Anterior cingulate cortex (tissue), 58 donors: ENCODE data around the gene CHD5.
A peak's percentile ranks its signal among the peaks of the same experiment; 100 is the strongest.
"Not testable (repeated sequence)": the region's sequence is repeated elsewhere in the genome, so short reads cannot be mapped to it uniquely, and the experiment has no call there.

Source experiments
- DNase-seq, 58 donors: peaks; one replicate each; lab custom pipeline; 2025; lab: John Stamatoyannopoulos, UW

CHD5 gene

GRCh38 chr1:6074192-6074901 lies 105.8 kb downstream of the CHD5 start:
- DNase-seq, result peak in 3 of 58 donors; percentile 18 to 40 (median 31)

DNA sequence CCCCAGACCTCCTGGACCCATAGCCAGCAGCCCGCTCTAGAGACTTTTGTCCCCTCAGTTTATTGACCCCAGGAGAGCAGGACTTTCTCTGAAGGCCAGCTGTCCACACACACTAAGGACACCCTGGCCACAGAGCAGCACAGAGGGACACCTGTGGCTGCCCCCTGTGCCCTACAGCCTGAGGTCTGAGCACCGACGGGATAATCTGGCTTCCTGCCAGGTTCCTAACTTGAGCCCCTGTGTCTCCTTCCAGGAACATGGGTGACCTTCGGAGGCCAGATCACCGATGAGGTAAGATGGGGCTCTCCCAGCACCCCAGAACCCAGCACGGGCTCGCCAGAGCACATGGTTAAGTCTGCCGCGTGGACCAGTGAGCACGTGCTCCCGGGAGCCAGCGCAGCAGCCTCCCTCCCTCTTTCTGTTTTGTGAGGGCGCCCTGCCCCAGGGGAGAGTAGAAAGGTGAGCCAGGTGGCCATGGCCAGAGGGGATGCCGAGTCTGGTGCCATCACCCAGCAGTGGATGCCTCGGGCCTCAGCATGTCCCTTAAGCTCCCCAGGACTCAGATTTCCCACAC lies 106.6 kb downstream of the CHD5 start:
- no peak for DNase-seq

DNA sequence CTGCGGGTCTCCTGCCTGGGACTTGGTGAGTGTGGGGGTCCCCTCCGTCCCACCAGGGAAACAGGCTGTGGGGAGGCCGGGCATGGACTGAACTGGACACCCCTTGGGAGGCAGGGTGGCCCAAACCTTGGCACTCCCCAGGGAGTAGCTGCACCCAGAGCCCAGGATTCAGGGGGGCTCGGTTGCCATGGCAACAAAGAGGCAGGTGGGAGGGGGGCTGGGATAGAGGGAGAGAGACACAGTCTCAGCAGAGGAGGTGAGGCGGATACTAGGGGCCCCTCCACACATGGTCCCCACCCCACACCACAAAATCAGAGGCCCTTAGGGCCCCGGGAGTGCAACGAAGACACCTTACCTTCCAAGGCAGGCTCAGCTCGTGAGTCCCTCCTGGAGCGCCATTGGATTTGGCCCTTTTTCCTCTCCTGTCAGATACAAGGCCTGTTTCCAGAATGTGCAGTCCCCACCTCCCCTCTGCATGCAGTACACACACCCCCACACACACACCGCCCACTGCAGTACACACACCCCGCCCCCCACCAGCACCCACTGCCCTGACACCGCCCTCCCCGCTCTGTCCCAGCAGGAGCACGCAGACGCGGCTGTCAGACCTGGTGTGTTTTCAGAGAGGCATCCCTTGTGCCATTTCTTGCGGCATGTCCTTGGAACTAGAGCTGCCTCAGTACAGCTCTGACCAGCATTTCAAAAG lies 107.2 kb downstream of the CHD5 start:
- DNase-seq, result no peak

- DNase-seq, result no peak
Observed at GRCh38 chr1:6071219-6071618, 108.9 kb downstream of the CHD5 start.

DNA sequence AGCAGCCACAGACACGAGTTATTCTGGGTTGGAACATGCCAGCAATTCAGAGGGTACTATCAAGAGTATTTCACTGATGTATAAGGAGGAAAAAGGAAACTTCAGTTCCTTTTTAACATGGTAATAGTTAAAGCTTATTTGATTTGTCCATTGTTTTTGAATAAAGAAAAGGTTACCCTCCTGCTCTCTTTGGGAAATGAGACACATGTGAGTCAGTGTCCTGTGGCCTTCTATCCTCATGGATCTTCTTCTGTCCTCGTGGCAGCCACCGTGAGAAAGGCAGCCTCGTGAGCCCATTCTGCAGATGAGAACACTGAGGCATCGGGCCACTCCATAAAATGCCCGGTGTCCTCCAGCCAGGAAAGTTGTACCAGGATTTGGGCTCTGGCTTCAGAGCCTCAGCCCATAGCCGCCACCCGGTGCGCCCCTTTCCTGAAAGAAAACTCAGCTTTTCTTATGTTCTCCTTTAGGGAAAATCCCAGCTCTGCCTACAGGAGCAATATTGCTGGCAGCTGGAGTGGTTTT lies 109.6 kb downstream of the CHD5 start:
- DNase-seq, result no peak

GRCh38 chr1:6069573-6069972 lies 110.5 kb downstream of the CHD5 start:
- DNase-seq, result no peak

DNA sequence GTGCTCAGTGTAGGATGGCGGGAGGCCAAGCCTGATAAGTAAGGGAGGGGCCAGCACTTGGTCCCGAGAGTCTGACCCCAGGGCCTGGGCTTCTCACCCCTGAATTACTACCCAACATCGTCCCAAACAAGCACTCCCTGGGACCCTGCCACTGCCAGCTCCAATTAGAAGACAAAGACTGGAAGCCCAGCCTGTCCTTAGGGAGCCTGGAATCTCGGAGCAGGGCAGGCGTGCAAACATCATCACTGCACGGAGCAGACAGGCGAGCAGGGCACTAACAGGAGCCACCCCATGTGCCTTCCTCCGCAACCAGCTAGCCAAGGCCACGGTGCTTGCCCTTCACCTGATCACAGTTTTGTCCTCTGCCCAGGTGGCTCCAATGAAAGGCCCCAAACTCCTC lies 111.2 kb downstream of the CHD5 start:
- no peak for DNase-seq

- DNase-seq, result no peak
Observed at GRCh38 chr1:6068073-6068472, 112.0 kb downstream of the CHD5 start.

DNA sequence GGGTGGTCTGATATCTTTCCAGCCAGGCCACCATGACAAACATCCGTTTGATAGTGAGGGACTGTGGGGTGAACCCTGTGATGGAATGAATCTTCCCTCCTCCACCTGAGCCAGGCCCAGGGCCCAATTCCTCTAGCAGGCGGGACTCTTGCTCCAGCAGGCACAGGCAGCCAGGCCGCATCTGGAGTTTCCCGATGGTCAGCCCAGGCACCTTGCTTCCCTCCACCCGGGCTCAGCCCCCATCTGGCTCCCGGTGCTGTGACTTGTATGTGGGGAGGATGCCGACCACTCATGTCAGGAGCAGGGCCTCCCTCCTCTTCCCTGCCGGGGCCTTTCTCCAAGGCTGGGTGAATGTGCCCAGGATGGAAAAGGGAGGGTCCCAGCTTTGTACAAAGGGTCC lies 113.4 kb downstream of the CHD5 start:
- no peak for DNase-seq

- peak in 6 of 58 donors; percentile 7 to 46 (median 26) for DNase-seq
Observed at GRCh38 chr1:6065093-6065858, 114.8 kb downstream of the CHD5 start.

DNA sequence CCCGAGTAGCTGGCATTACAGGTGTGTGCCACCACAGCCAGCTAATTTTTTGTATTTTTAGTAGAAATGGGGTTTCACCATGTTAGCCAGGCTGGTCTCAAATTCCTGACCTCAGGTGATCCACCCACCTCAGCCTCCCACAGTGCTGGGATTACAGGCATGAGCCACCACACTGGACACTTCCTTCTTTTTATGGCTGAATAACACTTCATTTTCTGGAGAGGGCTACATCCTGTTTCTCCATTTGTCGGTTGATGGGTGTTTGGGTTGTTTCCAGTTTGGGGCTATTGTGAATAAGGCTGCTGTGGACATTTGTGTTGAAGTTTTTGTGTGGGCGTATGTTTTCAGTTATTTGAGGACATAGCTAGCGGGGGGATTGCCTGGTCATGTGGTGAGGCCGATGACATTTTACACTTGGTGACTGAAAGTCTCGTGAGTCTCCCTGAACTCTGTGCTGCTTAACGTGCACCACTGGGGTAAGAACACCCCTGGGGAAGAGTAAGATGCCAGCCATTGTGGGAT lies 116.5 kb downstream of the CHD5 start:
- not testable (repeated sequence) for DNase-seq

DNA sequence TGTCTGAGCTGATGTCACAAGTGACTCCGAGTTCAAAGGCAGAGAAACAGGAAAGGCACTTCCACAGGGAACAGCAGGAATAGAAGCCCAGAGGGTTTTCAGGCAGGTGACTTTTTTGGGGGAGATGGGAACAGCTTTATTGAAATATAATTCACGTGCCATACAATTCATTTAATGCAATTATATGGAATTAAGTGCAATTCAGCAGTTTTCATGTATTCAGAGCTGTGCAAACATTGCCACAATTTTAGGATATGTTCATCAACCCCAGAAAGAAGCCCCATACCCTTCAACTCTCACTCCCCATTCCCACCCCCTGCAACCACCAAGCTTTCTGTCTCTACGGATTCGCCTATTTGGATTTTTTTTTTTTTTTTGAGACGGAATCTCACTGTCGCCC lies 117.5 kb downstream of the CHD5 start:
- no peak for DNase-seq

GRCh38 chr1:6059866-6060265 lies 120.3 kb downstream of the CHD5 start:
- no peak for DNase-seq

DNA sequence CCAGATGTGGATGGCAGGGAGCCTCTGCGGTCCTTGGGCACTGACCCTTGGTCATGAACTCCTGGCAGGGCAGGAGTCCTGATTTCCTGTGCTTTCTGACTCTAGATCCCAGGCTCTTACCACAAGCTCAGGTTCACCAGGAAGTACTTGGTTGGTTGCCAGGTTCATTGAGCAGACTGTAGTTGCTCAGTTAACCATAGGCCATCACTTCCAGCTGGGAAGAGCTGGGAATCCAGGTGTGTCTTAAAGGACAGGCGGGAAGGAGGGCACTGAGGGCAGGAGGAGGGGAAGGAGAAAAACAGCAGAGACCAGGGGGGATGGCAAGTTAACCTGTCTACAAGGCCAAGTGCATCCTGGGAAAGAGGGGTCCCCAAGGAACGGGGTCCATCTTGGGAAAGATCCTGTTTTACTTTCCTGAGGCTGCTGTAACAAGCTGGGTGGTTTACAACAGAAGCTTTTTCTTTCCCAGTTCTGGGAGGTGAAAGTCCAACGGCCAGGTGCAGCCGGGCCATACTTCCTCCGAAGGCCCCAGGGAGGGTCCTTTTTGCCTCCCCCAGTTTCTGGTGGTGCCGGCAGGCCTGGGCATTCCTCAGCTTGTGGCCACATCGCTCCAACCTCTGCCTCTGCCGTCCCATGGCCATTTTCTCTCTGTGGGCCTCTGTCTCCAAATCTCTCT lies 122.8 kb downstream of the CHD5 start:
- DNase-seq, result no peak

DNA sequence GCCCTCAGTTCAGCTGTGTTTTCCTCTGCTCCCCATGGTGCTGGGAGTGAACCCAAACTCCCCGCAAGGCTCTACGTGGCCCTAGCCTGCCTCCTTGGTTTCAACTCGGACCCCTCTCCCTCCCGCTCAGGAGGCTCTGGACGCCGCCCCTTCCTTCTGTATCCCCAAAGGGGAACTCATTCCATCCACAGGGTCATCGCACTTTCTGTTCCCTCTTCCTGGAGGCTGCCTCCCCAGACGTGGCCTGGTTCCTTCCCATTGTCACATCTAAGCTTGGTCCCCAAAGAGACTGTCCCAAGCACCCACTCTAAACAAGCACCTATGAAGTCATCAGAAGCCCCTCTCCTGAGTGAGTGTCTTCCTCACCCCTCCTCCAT lies 123.6 kb downstream of the CHD5 start:
- no peak for DNase-seq

- DNase-seq, result no peak
Observed at GRCh38 chr1:6054596-6054995, 125.5 kb downstream of the CHD5 start.

- no peak for DNase-seq
Observed at GRCh38 chr1:6053206-6053546, 126.9 kb downstream of the CHD5 start.

GRCh38 chr1:6052543-6053205 lies 127.4 kb downstream of the CHD5 start:
- peak in 16 of 58 donors; percentile 2 to 48 (median 16) for DNase-seq
